HG03097 (cell line): ENCODE data around the gene PAPPA.

Experiments
- ATAC-seq: cut with Tn5 transposase; IDR thresholded peaks from one replicate; pipeline ENCODE4 v1.9.1; 2021; ENCODE audit not compliant: unreplicated experiment, low FRiP score

PAPPA gene

DNA sequence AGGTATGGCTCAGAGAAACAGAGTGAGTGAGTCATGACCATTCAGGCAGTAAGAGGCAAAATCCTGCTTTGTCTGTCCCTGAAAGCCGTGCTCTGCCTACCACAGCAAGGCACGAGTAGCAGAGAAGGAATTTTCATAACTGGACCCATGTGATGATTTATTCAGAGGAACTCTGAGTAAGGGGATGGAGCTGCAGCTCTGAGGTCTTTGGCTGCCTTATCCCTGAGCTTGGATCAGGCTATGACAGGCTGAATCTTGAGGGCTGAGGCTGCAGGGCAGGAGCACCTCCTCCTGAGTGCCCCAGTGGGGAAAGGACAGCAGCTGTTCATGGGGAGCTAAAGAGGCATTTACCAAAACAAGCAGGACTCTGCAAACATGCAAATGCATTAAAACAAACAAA is 183.4 kb downstream of the PAPPA start:
- no peak for ATAC-seq

DNA sequence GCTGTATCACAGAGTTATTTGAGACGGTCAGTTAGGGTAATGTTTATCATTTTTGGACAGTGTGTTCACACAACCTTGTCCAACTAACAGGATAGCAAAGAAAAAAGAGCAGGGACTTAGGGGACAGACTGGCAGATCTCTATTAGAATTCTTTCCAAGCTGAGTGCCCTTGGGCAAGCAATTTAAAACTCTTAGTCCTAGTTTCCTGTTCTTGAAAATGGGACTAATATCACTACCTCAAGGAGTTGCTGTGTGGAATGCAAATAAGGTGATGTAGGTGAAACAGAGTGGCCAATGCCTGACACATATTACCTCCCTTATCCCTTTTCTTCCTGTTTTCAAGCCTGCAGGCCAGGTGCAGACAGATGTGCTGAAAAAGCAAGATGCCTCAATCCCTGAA is 186.7 kb downstream of the PAPPA start:
- ATAC-seq = no peak

DNA sequence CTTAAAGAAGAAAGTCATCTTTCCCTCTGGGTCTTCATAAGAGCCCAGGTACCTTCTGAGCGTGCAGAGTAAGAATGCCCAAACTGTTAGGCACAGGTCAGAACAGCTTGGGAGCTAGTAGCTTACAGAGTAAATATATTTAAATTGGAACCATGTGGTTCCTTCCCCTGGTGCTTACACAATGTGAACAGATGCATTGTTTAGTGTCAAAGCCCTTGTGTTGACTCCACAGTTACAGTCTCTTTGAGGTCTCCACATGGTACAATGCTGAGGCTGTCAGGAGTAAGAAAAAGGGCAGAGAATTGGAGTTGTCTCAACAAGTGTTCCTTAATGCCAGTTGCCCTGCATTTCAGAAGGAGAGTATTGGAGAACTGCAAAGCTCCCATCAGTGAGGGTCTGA is 188.5 kb downstream of the PAPPA start:
- no peak for ATAC-seq

DNA sequence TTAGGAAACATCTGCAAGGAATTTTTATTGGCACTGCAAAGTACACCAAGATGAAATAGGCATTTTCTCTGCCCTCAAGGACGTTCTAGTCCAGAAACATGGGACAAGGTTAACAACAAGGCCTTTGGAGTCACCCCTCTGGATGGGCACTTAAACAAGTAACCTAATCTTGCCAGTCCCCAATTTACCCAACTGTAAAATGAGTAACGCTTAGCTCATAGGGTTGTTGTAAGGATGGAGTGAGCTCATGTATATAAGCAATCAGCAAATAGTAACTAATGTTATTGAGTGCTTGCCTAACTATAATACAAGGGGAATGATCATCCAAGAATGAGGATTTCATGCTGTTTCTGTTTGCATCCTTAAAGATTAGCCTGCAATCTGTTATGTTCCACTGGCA is 189.3 kb downstream of the PAPPA start:
- ATAC-seq = no peak

DNA sequence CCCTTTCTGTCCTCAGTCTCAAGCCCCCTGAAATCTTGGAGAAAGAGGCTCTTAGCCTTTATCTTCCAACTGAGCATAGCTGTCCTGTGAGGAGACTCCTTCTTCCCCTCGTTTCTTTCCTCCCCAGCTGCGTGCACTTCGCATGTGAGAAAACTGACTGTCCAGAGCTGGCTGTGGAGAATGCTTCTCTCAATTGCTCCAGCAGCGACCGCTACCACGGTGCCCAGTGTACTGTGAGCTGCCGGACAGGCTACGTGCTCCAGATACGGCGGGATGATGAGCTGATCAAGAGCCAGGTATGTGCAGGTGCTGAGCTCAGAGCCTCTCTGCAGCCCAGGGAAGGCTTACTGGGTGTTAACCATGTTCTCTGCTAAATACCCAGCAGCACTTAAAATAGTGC is 190.8 kb downstream of the PAPPA start:
- ATAC-seq = no peak

DNA sequence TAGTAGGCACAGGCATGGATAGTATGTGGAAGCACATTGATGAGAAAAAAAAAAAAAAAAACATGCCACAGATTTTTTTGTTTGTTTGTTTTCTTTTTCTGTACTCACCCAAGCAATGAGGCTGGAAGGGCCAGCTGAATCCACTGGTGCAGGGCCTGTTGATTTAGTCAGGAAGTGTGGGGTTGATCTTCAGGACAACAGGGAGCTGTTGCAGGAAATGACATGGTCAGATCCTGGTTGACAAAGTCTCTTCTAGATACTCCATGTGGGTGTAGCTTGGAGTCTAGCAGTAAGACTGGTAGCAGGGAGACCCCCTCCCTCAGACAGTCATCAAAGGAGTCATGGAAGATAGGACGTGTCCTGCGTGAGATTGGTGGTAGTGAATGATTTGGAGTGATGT is 191.8 kb downstream of the PAPPA start:
- ATAC-seq = no peak

DNA sequence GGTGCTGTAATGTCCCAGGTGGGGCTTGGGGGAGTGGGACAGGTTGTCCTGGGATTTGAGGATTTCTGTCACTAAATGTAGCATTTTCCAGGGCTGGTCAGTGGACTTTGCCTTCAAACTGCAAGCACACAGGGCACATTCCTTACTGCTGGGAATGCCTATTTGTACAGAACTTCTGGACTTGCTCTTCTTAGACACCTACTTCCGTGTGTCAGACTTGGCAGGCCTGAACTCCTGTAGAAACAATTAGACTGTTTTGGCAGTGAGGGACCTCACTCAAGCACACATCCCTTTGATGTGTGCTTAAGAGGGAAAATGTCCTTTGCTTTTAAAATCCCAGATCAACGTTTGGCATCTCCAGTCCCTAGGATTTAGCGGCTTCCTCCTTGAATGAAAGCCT is 192.2 kb downstream of the PAPPA start:
- no peak for ATAC-seq

DNA sequence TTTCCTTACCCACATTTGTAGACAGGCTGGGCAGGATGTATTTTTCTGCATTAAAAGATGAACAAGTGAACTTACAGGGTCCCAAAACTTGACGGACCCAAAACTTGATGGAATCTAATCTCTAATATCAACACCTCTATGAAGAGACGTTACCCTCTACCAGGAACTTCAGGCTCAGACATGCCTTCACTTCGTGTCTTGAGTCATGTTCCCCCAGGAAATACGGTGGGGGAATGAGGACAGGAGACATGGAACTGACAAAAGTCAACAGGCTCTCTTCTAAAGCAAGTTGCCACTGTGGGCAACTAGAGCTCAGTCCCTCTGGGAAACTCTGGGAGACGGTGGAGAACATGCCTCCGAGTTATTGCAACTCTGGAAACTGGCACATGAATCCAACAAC is 196.1 kb downstream of the PAPPA start:
- no peak for ATAC-seq

DNA sequence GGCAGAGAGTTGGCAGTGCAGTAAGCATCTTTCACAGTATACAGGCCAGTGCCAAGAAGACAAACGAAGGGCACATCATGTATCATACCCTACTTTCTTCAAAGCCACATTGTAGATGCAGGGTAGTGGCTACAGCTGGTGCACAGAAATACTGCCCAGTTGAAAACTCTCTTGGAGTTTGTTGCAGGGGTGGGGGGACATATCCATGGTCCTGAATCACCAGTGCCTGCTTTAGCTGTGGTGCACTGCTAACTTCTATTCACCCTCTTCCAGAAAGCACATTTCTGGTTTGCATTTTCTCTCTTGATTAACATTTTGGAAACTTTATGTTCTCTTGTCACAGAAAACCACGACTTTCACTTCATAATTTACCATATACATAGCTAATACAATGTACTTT is 196.6 kb downstream of the PAPPA start:
- ATAC-seq = no peak

DNA sequence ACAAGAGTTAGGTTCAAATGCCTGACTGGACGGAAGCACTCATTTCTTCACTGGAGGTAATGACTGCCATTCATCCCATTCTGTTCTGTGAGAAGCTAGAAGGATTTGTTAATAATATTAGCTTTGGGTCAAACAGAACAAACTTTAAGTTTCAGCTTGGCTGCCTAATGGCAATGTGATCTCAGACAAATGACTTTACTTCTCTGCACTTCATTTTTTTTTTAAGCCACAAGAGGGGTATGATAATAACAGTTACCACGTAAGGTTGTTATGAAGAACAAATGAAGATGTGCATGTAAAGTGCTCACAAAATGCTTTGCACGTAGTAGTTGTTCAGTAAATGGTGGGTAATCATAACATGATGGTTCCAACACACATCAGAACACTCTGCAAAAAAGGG is 199.4 kb downstream of the PAPPA start:
- no peak for ATAC-seq

DNA sequence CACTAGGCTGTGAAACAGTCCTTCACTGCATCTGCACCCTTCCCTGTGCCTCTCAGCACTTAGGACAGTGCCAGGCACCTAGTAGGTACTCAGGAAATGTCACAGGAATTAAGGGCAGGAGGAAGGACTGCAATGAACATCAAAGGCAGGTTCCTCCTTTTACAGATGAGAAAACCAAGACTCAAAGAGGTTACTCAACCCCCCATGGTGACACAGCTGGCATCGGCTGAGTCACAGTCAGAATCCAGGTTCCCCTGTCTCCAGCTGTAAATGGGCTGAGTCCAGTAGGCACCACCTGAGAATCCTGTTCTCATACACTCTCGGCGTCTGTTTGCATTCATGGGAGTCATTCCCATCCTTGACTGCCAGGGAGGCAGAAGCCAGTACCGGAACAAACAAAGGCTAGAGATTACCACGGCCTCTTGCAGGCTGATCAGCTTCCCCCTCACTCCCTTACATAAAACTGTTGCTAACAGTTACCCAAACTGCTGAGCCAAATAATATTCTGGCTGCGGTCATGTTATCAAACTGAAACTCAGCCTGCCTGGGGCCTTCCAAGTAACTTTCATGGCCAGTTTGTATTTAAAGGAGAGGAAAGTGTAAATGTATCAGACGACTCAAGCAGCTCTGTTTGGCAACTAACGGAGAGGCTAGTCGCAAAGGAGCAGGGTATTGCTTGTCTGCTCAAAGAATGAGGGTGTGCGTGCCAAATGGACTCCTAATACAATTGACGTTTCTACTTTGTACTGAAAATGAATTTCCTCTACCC is 201.7 kb downstream of the PAPPA start:
- ATAC-seq = no peak

DNA sequence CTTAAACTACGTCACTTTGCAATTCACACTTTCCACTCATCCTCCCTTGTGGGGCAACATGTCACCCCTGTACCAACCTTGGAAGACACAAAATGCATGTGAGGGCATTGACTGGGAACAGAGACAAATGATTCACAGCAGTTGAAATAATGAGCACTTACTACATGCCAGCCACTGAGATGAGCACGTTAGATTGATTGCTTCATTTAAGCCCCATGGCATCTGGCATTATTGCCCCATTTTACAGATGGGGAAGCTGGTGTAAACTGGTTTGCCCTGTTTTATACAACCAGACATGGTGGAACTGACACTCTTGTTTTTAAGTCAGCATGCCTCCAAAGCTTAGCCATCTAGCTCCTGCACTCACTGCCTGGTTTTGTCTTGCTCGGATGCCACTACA is 204.7 kb downstream of the PAPPA start:
- ATAC-seq = no peak

DNA sequence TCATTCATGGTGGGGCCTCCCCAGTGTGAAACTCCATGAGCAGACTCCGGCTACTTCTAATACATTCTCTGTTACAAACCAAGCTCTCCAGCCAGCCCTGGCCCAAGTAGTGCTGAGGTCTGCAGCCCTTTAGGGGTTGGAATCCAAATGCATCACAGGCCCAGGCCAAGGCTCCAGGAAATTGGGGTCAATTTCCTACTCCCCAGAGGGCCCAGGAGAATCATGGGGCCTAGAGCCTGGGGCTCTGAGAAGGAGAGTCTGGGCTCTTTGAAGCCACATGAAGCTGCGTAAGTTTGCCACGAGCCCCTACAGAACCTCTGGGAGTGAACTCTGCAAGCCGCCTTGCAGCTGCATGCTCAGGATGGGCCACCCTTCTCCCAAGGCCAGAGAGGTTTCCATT is 206.4 kb downstream of the PAPPA start:
- ATAC-seq = no peak

DNA sequence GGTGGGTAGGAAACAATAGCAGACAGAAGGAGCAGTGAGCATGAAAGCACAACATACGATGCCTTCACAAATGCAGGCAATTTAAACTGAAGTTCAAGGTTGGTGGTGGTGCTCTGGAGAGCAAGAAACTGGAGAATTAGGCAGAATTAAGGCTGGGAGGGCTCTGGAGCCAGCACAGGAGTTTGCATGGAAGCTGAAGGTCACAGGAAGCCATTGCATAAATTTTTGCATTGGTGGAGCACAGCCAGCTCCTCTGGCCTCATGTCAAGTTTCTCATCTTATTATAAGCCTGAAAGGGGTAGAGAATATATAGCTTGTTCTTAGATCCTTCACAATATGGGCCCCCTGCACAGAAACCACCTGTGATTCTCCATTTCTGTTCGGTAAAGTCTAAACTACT is 207.4 kb downstream of the PAPPA start:
- ATAC-seq = no peak

DNA sequence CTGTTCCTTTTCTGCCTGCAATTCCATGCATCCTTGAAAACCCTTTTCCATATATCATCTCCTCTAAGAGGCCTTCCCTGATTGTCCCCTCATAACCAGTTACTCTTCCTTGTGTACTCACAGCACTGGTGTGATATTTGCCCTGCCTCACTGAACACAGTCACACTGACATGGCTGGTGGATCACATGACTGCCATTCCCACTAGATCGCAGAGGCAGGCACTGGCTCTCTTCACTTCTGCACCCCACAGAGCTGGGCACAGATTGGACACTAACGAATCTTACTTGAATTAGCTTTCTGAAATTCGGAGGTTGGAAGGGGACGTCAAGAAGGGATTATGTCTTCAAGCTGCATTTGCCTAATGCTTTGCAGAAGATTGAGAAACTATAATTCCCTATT is 208.0 kb downstream of the PAPPA start:
- ATAC-seq = no peak

DNA sequence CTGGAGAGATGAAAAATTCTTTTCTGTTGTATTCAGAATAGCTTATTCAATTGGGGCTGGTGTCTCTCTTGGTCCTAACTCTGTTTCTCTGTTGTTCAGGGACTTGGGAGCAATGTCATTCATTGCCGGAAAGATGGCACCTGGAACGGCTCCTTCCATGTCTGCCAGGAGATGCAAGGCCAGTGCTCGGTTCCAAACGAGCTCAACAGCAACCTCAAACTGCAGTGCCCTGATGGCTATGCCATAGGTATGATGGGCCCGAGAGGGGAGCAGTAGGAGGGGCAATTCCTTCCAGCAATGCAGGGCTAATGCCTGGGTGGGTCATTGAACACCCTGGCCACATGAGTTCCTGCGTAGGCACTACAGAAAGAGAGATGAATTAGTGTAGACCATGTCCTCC is 208.9 kb downstream of the PAPPA start:
- ATAC-seq = no peak

DNA sequence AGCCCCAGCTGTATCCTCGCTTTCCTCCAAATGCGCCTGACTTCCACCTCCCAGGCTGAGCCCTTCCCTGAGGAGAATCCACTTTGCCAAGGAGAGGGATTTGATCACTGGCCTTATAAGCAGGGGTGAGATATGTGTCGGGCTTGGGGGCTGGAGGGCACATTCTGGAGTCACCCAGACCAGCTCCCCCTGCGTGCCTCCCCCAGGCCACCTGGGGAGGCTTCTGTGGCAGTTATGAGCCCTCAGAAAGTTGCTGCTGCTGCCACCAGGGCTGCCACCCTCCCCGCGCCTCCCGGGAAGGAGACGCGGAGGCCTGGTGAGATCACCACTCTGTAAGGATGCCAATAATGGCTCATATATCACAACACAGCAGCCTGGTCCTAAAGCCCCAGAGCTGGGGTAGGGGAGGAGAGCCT is 211.5 kb downstream of the PAPPA start:
- ATAC-seq = no peak

DNA sequence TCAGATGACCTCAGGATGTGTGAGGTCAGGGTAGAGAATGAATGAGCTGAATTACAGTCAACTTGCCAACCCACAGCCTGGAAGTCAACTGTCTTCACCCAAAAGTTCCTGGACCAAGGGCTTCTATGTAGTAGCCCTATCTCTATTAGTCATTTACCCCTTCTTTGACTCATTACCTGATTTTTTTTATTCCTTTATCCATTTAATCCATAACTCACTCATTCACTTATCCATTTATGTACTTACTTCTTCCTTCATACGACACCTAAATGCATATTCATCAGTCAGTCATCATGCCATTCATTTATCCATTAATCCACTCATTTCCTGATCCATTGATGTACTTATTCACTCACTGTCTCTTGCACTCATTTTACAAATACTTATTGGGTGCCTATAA is 212.7 kb downstream of the PAPPA start:
- no peak for ATAC-seq

DNA sequence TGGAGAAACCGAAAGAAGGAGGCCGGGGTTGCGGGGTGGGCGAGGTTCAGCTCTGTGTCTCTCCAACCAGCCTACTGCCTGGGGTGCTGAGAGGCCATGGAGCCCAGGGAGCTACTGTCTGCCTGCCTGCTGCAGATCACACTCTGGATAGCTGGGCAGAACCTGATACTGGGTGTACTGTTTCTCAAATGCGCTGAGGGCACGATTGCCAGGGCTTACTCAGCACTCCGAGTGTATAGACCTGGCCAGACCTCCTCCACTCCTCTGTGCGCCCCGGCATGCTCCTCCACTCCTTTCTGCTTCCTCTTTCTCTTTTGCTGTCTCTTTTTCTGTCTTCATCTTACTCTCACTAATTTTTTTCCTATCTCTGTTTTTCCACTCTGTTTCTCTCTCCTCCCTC is 215.1 kb downstream of the PAPPA start:
- no peak for ATAC-seq

DNA sequence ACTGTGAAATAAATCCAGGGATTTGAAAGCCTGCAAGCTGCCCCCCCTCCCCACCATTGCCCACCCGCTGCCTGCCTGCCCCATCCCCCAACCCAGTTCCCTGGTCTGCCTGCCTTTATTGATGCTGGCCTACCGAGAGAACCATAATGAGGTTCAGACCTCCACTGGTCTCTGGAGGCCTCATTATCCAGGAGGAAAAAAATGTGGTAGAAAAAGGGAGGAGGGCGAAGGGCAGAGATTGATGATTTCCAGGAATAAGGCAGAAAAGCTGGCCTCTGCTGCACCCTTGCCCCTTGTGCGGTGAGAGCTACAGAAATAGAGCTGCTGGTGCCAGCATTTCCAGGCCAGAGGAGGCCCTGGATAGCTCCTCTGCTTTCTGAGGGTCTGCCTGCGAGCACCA is 216.1 kb downstream of the PAPPA start:
- no peak for ATAC-seq

DNA sequence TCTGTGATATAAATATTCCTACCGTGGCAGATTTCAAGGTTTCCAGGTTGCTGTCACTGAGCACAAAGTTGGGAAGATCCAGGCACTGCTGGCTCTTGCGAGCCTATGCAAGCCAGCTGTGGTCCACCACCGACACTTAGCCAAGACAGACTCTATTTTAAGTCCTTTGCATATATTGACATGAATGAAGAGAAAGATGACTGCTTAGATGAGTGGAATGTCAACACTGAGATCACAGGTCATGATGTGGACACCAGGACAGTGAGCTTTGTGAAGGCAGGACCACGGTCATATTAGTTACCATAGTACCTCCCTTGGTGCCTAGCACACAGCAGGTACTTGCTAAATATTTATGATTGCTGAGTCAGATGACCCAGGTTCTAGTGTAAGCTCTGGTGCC is 217.0 kb downstream of the PAPPA start:
- no peak for ATAC-seq

DNA sequence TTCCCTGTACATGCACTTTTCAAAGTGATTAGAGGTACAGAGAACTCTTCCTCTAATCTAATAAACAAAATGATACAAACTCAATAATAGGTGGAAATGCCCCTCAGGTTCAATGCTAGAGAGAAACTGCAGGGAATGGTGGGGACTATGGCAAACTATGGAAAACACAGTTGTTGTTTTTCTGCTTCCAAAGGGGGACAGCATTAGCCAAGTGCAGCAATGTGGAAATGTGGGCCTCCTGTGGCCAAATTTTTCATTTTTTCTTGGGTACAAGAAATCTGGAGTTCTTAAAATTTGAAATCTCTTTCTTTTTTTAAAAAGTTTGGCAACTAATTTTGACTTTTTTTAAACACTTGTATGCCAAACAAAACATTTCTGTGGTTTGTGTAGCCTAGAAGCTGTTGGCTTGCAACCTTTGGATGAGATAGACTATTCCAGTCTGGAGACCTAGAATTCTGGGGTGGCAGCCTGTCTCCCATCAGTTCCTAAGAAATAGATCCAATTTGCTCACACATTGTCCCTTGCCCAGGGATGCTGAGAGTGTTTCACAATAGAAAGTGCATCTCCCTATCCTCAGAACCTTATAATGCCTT is 218.6 kb downstream of the PAPPA start:
- ATAC-seq = no peak

DNA sequence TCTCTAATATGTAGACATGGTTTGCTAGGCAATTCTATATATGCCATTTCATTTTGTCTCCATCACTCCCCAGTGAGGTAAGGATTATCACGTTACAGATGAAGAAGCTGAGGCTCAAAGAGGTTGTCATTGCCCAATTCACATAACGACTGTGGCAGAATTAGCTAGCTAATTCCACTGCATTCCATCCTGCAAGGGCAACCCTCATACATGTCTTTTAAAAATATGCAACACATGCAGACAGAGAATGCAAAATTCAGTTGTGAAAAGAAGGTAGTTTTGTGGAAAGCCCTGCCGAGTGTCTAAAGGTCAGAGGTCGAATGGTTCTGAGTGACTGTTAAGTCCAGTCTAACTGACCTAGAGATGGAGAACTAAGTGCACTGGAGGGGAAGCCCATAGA is 219.2 kb downstream of the PAPPA start:
- ATAC-seq = no peak
